Mesendoderm (in vitro differentiated cells): ENCODE results near the gene LCE3C. TPM values are rescaled to one million over a fixed set of nuclear protein-coding genes. Genes with fewer than 3 reads are reported as not detected.
"Not testable (repeated sequence)": the region's sequence is repeated elsewhere in the genome, so short reads cannot be mapped to it uniquely, and the experiment has no call there.

Source experiments
- DNase-seq: peaks from one replicate; pipeline ENCODE4 v3.0.0; 2013
- H2AK5ac ChIP-seq: 2 replicates; pipeline ENCODE4 v1.6.1; 2013; ENCODE audit warnings: low read length, inconsistent platforms
- H2BK120ac ChIP-seq: 2 replicates; pipeline ENCODE4 v1.6.1; 2013; ENCODE audit warnings: low read depth, mild to moderate bottlenecking, low read length, moderate library complexity, mixed read lengths
- H2BK15ac ChIP-seq: replicated peaks from 2 replicates; pipeline ENCODE4 v1.6.1; 2013; ENCODE audit warnings: low read depth, mild to moderate bottlenecking, moderate library complexity
- H2BK5ac ChIP-seq: 2 replicates; pipeline ENCODE4 v1.6.1; 2013; ENCODE audit warnings: low read length, inconsistent platforms
- H3K18ac ChIP-seq: 2 replicates; pipeline ENCODE4 v1.6.1; 2013; ENCODE audit warnings: mild to moderate bottlenecking, low read length, mixed read lengths
- H3K23ac ChIP-seq: one replicate; pipeline ENCODE4 v1.6.1; 2013; ENCODE audit warnings: low read length
- H3K27ac ChIP-seq: 2 replicates; pipeline ENCODE4 v1.5.1; 2013; ENCODE audit warnings: low read depth, mild to moderate bottlenecking, inconsistent platforms, low read length, moderate library complexity
- H3K27me3 ChIP-seq: 2 replicates; pipeline ENCODE4 v1.6.1; 2013; ENCODE audit warnings: low read length, control low read depth, mild to moderate bottlenecking, inconsistent platforms; ENCODE audit not compliant: insufficient read depth, poor library complexity
- H3K36me3 ChIP-seq: 2 replicates; pipeline ENCODE4 v1.6.1; 2013; ENCODE audit warnings: low read length, inconsistent platforms; ENCODE audit not compliant: control insufficient read depth, insufficient read depth
- H3K4ac ChIP-seq: one replicate; pipeline ENCODE4 v1.6.1; 2013; ENCODE audit warnings: low read depth, mild to moderate bottlenecking, low read length, moderate library complexity
- H3K4me1 ChIP-seq: 2 replicates; pipeline ENCODE4 v1.6.1; 2013; ENCODE audit warnings: low read depth, low read length, inconsistent platforms; ENCODE audit not compliant: control insufficient read depth
- H3K4me2 ChIP-seq: 2 replicates; pipeline ENCODE4 v1.6.1; 2013; ENCODE audit warnings: low read length
- H3K4me3 ChIP-seq: 2 replicates; pipeline ENCODE4 v1.5.1; 2013; ENCODE audit warnings: mild to moderate bottlenecking, low read length
- H3K56ac ChIP-seq: one replicate; pipeline ENCODE4 v1.6.1; 2013; ENCODE audit warnings: low read length
- H3K79me1 ChIP-seq: 2 replicates; pipeline ENCODE4 v1.6.1; 2013; ENCODE audit warnings: low read length, inconsistent platforms
- H3K79me2 ChIP-seq: 2 replicates; pipeline ENCODE4 v1.6.1; 2013; ENCODE audit warnings: mild to moderate bottlenecking, low read length; ENCODE audit not compliant: control insufficient read depth, insufficient read depth
- H3K9ac ChIP-seq: 2 replicates; pipeline ENCODE4 v1.6.1; 2013; ENCODE audit warnings: low read length, inconsistent platforms
- H4K5ac ChIP-seq: one replicate; pipeline ENCODE4 v1.6.1; 2013; ENCODE audit warnings: low read length
- H4K8ac ChIP-seq: one replicate; pipeline ENCODE4 v1.6.1; 2013; ENCODE audit warnings: low read depth, mild to moderate bottlenecking, control low read depth, low read length, moderate library complexity
- WGBS: extraction: QIAGEN DNeasy Blood & Tissue Kit; methylation state at CpG from one replicate; pipeline ENCODE4 v1.1.7; 2013; ENCODE audit warnings: low lambda C conversion rate, missing lambda C conversion rate; ENCODE audit not compliant: insufficient coverage; ENCODE audit errors: extremely low coverage; 5-methylcytosine and 5-hydroxymethylcytosine counted together
- polyA plus RNA-seq, 2 experiments: library from polyadenylated mRNA; stranded (reverse); fragments of 200-250 nt; gene quantifications; one replicate each; pipeline ENCODE4 v1.2.3, GENCODE V29; 2013

Gene LCE3C
- not detected for polyA plus RNA-seq (2013, experiment 1 of 2)
- not detected for polyA plus RNA-seq (2013, experiment 2 of 2)

- no peak within 1 kb of the TSS for H3K4ac ChIP-seq
- no peaks in the 10 kb centered on the region for H3K4me1 ChIP-seq
- no peak within 1 kb of the TSS for H2BK5ac ChIP-seq
- H2BK120ac ChIP-seq: no peak within 1 kb of the TSS
- no CpG with 5 or more reads among the region's 4 CpGs for WGBS
- no peak within 1 kb of the TSS for H4K5ac ChIP-seq
- H3K4me2 ChIP-seq: no peak within 1 kb of the TSS
- H2BK15ac ChIP-seq: no peak within 1 kb of the TSS
- no peak for DNase-seq
- no peak within 1 kb of the TSS for H3K9ac ChIP-seq
- no peaks in the 10 kb centered on the region for H3K27me3 ChIP-seq
- no peak within 1 kb of the TSS for H3K23ac ChIP-seq
- H3K18ac ChIP-seq: no peak within 1 kb of the TSS
- no peak within 1 kb of the TSS for H3K27ac ChIP-seq
- H3K4me3 ChIP-seq: no peak within 1 kb of the TSS
- H2AK5ac ChIP-seq: no peak within 1 kb of the TSS
- no peaks in the 10 kb centered on the region for H3K79me2 ChIP-seq
- no peaks in the 10 kb centered on the region for H3K36me3 ChIP-seq
- no peak within 1 kb of the TSS for H4K8ac ChIP-seq
- H3K56ac ChIP-seq: no peak within 1 kb of the TSS
- no peaks in the 10 kb centered on the region for H3K79me1 ChIP-seq
These were observed at the start of gene LCE3C for GRCh38 chr1:152599934-152600333. Gene LCE3C (plus strand): TSS chr1:152600234. CDS start chr1:152600732, 498 bp downstream.

- no peak overlapping the region for H4K5ac ChIP-seq
- no peaks in the 10 kb centered on the region for H3K79me1 ChIP-seq
- no peak overlapping the region for H2BK5ac ChIP-seq
- no peak overlapping the region for H3K4me2 ChIP-seq
- no peaks in the 10 kb centered on the region for H3K4me1 ChIP-seq
- WGBS: no CpG with 5 or more reads among the region's 2 CpGs
- no peak overlapping the region for H3K23ac ChIP-seq
- no peak overlapping the region for H3K4me3 ChIP-seq
- no peak for DNase-seq
- no peak overlapping the region for H3K18ac ChIP-seq
- no peak overlapping the region for H3K9ac ChIP-seq
- H3K36me3 ChIP-seq: no peaks in the 10 kb centered on the region
- H3K56ac ChIP-seq: no peak overlapping the region
- no peak overlapping the region for H2BK120ac ChIP-seq
- no peaks in the 10 kb centered on the region for H3K27me3 ChIP-seq
- H4K8ac ChIP-seq: no peak overlapping the region
- no peak overlapping the region for H3K27ac ChIP-seq
- no peak overlapping the region for H2AK5ac ChIP-seq
- H2BK15ac ChIP-seq: no peak overlapping the region
- H3K79me2 ChIP-seq: no peaks in the 10 kb centered on the region
- H3K4ac ChIP-seq: no peak overlapping the region
These were observed 34.9 kb upstream of the LCE3C start for GRCh38 chr1:152565115-152565514.

GRCh38 chr1:152565535-152566215, 34.4 kb upstream of the LCE3C start:
- no peak overlapping the region for H3K27ac ChIP-seq
- no peak overlapping the region for H3K23ac ChIP-seq
- H3K36me3 ChIP-seq: no peaks in the 10 kb centered on the region
- no peak overlapping the region for H4K8ac ChIP-seq
- H3K4me3 ChIP-seq: no peak overlapping the region
- WGBS: no CpG with 5 or more reads among the region's 14 CpGs
- H3K79me2 ChIP-seq: no peaks in the 10 kb centered on the region
- H2BK15ac ChIP-seq: no peak overlapping the region
- H3K56ac ChIP-seq: no peak overlapping the region
- H4K5ac ChIP-seq: no peak overlapping the region
- no peak overlapping the region for H3K18ac ChIP-seq
- no peaks in the 10 kb centered on the region for H3K79me1 ChIP-seq
- H3K27me3 ChIP-seq: no peaks in the 10 kb centered on the region
- H3K4ac ChIP-seq: no peak overlapping the region
- H2AK5ac ChIP-seq: no peak overlapping the region
- no peak overlapping the region for H3K9ac ChIP-seq
- H2BK120ac ChIP-seq: no peak overlapping the region
- no peak overlapping the region for H3K4me2 ChIP-seq
- H2BK5ac ChIP-seq: no peak overlapping the region
- no peak for DNase-seq
- no peaks in the 10 kb centered on the region for H3K4me1 ChIP-seq

GRCh38 chr1:152566681-152567080, 33.4 kb upstream of the LCE3C start, which contains the start of gene LCE3E:
Gene LCE3E (minus strand): TSS chr1:152566780. CDS start chr1:152566208, 572 bp downstream.
- no peak within 1 kb of the TSS for H2BK5ac ChIP-seq
- H3K27ac ChIP-seq: no peak within 1 kb of the TSS
- no peak for DNase-seq
- no peak within 1 kb of the TSS for H3K4ac ChIP-seq
- no peak within 1 kb of the TSS for H3K56ac ChIP-seq
- no peaks in the 10 kb centered on the region for H3K4me1 ChIP-seq
- no peaks in the 10 kb centered on the region for H3K36me3 ChIP-seq
- no peak within 1 kb of the TSS for H3K9ac ChIP-seq
- H4K5ac ChIP-seq: no peak within 1 kb of the TSS
- no peak within 1 kb of the TSS for H2BK15ac ChIP-seq
- no peaks in the 10 kb centered on the region for H3K27me3 ChIP-seq
- H2AK5ac ChIP-seq: no peak within 1 kb of the TSS
- no CpG with 5 or more reads among the region's 1 CpG for WGBS
- no peak within 1 kb of the TSS for H3K4me2 ChIP-seq
- no peak within 1 kb of the TSS for H3K18ac ChIP-seq
- no peak within 1 kb of the TSS for H4K8ac ChIP-seq
- H2BK120ac ChIP-seq: no peak within 1 kb of the TSS
- H3K23ac ChIP-seq: no peak within 1 kb of the TSS
- H3K79me2 ChIP-seq: no peaks in the 10 kb centered on the region
- H3K4me3 ChIP-seq: no peak within 1 kb of the TSS
- H3K79me1 ChIP-seq: no peaks in the 10 kb centered on the region

GRCh38 chr1:152577168-152577567, 22.9 kb upstream of the LCE3C start:
- H3K56ac ChIP-seq: no peak overlapping the region
- H4K5ac ChIP-seq: no peak overlapping the region
- H3K4me1 ChIP-seq: no peaks in the 10 kb centered on the region
- H3K4ac ChIP-seq: no peak overlapping the region
- H3K18ac ChIP-seq: no peak overlapping the region
- no peak overlapping the region for H3K4me2 ChIP-seq
- no peaks in the 10 kb centered on the region for H3K79me1 ChIP-seq
- no peaks in the 10 kb centered on the region for H3K79me2 ChIP-seq
- H4K8ac ChIP-seq: no peak overlapping the region
- no peak overlapping the region for H3K4me3 ChIP-seq
- no peak overlapping the region for H3K9ac ChIP-seq
- H2BK5ac ChIP-seq: no peak overlapping the region
- no peak overlapping the region for H2BK120ac ChIP-seq
- no peak for DNase-seq
- no peak overlapping the region for H3K27ac ChIP-seq
- no peaks in the 10 kb centered on the region for H3K27me3 ChIP-seq
- no CpG with 5 or more reads among the region's 2 CpGs for WGBS
- H3K36me3 ChIP-seq: no peaks in the 10 kb centered on the region
- H3K23ac ChIP-seq: no peak overlapping the region
- H2BK15ac ChIP-seq: no peak overlapping the region
- no peak overlapping the region for H2AK5ac ChIP-seq

GRCh38 chr1:152579526-152579925, 20.5 kb upstream of the LCE3C start:
- not testable (repeated sequence) for H3K79me2 ChIP-seq, H4K5ac ChIP-seq, H2BK120ac ChIP-seq, H3K4me2 ChIP-seq, H3K56ac ChIP-seq, H3K18ac ChIP-seq, H2BK5ac ChIP-seq, H3K9ac ChIP-seq, H4K8ac ChIP-seq, H2BK15ac ChIP-seq, H3K27ac ChIP-seq, H3K36me3 ChIP-seq, H3K79me1 ChIP-seq, H3K4ac ChIP-seq, H3K4me3 ChIP-seq, H3K4me1 ChIP-seq, H3K27me3 ChIP-seq, DNase-seq, H3K23ac ChIP-seq, H2AK5ac ChIP-seq
- WGBS: no CpG with 5 or more reads among the region's 9 CpGs
